Measurements from ENCODE around the gene ZFP36L1.

The ZFP36L1 gene

DNA sequence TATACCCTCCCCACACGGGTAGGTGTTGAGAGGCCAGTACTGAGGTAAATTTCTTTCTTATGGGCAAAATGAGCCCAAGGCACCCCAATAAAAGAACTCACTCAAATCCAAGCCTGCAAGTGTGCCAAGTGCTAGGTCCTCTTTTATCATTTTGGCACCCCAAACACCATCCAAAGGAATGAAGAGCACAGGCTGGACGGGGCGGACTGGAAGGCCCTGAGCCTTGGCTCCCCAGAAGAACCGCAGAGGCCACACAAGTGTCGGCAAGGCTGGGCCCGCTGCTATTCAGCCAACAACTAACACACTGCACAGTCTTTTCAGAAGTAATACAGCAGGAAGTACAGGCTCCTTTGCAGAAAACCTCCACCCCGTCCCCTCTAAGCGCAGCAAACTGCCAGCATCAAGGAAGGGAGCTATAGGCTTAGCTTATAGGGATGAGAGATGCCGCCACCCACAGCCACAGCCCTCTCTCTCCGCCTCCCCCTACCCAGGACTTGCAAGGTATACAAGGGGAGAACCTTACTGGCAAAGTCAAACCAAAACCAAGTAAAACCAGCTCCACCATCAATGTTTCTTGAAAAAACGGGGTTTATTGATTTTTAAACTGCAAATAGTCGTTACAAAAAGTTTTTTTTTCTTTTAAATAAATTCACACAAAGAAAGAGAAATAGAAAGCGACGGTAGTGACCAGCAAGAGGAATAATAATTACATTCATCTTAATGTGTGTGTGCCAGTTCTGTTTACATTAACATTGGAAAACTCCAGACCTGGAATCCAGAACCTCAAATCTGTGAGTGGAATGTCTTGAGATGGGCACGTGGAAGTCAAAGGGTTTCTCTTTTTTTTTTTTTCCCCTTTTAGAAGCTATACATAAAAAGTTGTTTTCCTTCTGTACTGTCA lies 5.5 kb downstream of the ZFP36L1 start:
- FAIRE-seq (no peak), DNase-seq (ENCODE audit: insufficient read length) (no peak)
- TF ChIP-seq TAF1 (IDR thresholded peaks at IDR 0.05; ENCODE audit: borderline replicate concordance, low read depth, low read length): no peak
- peak; percentile 7; the same call in 1 of the 2 replicates for TF ChIP-seq POLR2A (IDR thresholded peaks at IDR 0.05; ENCODE audit: low read depth, low read length)
- TF ChIP-seq POLR2AphosphoS5 (IDR thresholded peaks at IDR 0.05; ENCODE audit: low read depth, low read length): peak; percentile 10; the same call in 1 of the 2 replicates

DNA sequence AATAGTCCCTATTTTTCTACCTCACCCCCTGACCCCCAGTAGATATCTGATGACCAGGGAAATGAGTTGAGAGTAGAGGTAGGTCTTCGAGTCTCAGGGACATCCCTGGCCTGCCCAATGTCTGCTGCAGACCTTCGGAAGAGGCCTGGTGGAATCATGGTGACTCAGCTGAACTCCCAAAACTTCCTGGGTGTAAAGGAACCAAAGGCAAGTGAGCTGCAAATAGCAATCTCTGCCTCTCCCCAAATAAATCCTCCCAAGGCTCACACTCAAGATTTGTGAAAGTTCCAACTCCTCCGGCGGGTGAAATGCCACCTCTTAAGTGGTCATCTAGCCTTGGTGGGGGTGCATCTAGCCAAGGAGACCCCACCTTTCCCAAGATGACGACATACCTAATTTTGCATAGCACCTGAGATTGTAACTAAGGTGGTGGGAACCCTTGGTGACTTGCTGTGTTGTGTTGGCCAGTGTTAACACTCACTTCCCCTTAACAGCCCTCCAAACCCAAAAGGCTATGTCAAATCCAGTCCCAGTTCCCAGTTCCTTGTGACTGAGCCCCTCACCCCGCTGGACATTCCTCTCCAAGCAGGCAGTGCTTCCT lies 6.3 kb downstream of the ZFP36L1 start:
- FAIRE-seq (no peak), DNase-seq (ENCODE audit: insufficient read length) (no peak)
- peak; percentile 39; the same call in 1 of the 2 replicates for TF ChIP-seq TAF1 (IDR thresholded peaks at IDR 0.05; ENCODE audit: borderline replicate concordance, low read depth, low read length)
- peak; percentile 96 for TF ChIP-seq POLR2AphosphoS5 (IDR thresholded peaks at IDR 0.05; ENCODE audit: low read depth, low read length)
- peak; percentile 63 for TF ChIP-seq POLR2A (IDR thresholded peaks at IDR 0.05; ENCODE audit: low read depth, low read length)

DNA sequence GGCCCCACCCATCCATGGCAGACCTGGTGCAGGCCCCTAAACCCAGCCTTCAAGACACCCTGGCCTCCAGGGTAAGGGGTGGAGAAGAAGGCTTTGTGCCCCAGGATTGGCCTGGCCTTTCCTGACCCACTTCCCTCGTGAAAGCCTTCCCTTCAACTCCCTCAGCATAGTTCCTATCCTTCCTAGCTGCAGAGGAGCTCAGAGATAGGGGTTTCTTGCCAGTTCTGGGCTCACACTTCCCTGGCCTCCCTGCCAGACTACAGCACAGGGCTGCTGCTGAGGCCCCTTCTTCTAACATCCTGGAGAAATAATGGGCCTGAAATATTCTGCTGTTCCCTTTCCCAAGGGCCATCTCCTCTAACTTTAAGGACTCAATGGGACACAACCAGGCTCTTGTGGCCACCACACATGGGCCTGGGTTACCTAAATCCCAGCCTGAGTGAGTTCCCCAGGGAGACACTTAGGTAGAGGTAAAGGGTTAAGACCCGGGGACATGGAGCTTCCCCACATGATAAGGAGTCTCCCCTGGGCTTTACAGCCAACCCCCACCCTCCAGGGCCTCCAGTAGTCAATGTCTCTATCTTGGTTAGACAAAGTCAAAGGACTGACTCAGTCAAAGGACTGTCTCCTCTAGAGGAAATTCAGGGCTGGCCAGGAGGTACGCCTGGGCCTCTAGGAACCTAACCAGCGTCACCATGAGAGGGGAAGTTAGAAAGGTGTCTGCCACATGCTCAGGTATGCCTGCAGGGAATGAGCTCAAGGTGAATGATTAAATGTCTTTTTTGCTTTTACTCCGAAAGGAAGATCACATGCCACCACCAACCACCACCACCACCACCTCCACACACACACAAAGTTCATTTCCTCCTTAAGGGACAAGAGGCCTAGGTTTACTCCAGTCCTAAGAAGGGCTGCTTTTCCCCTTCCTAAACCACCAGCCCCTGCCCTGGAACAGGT lies 7.1 kb downstream of the ZFP36L1 start:
- FAIRE-seq (peak; percentile 33), DNase-seq (ENCODE audit: insufficient read length) (no peak)
- TF ChIP-seq TAF1 (IDR thresholded peaks at IDR 0.05; ENCODE audit: borderline replicate concordance, low read depth, low read length) (no peak), POLR2A (IDR thresholded peaks at IDR 0.05; ENCODE audit: low read depth, low read length) (no peak; the same call in 1 of the 2 replicates), POLR2AphosphoS5 (IDR thresholded peaks at IDR 0.05; ENCODE audit: low read depth, low read length) (no peak)

DNA sequence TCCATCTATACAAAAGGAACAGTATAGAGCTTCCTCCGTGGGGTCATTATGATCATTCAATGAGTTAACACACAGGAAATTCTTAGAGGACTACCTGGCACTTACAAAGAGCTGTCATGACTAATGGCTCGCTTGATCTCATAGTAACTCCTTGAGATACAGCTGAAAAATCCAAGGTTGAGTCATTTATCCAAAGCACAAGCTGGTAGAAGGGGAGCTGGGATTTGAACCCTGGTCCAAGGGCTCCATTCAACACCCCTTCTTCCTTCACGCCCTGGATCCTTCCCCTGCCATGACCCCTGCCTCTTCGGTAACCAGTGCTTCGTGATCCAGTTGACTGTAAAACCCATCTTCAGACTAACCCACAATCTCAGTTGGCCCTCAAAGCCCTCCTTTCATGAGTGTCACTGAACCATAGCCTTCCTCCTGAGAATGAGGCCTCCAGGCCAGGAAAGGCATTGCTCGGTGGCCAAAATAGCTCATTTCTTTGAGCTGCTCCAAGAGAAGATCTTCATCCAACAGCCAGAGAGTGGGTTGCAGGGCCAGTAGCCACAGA lies 7.8 kb downstream of the ZFP36L1 start:
- no peak for TF ChIP-seq TAF1 (IDR thresholded peaks at IDR 0.05; ENCODE audit: borderline replicate concordance, low read depth, low read length)
- TF ChIP-seq POLR2AphosphoS5 (IDR thresholded peaks at IDR 0.05; ENCODE audit: low read depth, low read length): no peak
- no peak for TF ChIP-seq POLR2A (IDR thresholded peaks at IDR 0.05; ENCODE audit: low read depth, low read length)
- DNase-seq (ENCODE audit: insufficient read length) (no peak), FAIRE-seq (no peak)

DNA sequence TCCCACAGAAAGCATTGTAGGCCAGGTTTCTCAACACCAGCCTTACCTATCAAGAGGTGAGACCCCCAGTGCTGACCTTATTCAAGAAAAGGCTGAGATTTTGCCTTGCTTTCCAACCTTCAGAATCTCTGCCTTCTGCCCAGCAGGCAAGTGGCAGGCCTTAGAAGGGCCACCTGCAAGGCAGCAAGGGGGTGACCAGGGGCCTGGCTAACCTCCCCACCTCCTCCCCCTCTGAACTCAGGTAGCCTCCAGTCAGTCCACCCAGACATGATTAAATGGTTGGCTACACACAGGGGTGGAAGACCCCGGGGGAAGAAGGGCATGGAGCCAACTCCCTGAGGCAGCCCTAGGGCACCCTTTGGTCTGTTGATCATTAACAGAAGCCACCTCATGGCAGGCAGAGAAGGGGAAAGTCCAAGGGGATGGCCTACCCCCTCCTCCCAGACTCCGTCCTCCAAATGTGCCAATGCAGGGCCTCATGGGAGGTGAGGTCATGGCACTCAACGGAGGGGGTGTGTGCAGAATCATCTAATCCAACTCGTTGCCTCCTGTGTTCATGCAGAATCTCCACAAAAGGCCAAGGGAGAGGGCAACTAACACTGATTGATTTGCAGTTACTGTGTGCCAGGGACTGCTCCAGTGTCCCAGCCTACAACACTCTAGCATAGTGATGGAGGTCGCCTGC lies 8.5 kb downstream of the ZFP36L1 start:
- FAIRE-seq (no peak), DNase-seq (ENCODE audit: insufficient read length) (no peak)
- no peak for TF ChIP-seq POLR2A (IDR thresholded peaks at IDR 0.05; ENCODE audit: low read depth, low read length)
- TF ChIP-seq POLR2AphosphoS5 (IDR thresholded peaks at IDR 0.05; ENCODE audit: low read depth, low read length): no peak
- TF ChIP-seq TAF1 (IDR thresholded peaks at IDR 0.05; ENCODE audit: borderline replicate concordance, low read depth, low read length): no peak

DNA sequence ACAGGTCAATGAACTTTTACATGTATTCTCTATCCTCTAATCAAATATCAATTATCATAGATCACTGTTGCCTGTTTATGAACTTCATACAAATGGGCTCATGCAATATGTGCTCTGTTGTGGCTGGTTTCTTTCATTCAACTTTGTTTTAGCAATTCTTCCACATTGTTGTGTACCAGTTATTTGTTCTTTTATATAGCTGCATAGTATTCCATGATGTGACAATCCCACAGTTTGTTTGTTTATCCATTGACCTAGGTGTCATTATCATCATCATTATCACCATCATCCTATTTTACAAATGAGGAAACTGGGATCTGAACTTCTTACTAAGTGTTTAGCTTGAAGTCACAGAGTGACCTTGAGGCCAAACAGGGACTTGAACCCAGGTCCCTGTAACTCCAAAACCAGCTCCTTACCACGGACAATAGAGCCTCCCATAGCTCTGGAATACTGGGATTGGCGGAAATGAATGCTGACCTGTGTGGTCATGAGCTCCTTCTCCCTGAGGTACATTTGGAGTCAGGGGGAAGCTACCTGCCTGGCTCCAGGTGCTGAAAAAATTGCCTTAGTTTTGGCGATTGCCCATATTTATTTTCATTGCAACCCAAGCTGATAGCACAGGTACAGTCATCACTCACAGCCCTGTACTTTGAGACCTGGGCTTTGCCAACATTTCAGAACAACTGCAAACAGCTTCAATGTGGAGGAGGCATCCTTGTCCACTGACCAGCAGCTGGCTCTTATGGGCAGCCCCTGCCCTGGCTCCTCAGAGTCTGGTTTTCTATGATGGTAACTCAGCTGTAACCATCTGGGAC lies 9.2 kb downstream of the ZFP36L1 start:
- DNase-seq (ENCODE audit: insufficient read length) (no peak), FAIRE-seq (no peak)
- TF ChIP-seq POLR2A (IDR thresholded peaks at IDR 0.05; ENCODE audit: low read depth, low read length) (no peak), POLR2AphosphoS5 (IDR thresholded peaks at IDR 0.05; ENCODE audit: low read depth, low read length) (no peak), TAF1 (IDR thresholded peaks at IDR 0.05; ENCODE audit: borderline replicate concordance, low read depth, low read length) (no peak)

DNA sequence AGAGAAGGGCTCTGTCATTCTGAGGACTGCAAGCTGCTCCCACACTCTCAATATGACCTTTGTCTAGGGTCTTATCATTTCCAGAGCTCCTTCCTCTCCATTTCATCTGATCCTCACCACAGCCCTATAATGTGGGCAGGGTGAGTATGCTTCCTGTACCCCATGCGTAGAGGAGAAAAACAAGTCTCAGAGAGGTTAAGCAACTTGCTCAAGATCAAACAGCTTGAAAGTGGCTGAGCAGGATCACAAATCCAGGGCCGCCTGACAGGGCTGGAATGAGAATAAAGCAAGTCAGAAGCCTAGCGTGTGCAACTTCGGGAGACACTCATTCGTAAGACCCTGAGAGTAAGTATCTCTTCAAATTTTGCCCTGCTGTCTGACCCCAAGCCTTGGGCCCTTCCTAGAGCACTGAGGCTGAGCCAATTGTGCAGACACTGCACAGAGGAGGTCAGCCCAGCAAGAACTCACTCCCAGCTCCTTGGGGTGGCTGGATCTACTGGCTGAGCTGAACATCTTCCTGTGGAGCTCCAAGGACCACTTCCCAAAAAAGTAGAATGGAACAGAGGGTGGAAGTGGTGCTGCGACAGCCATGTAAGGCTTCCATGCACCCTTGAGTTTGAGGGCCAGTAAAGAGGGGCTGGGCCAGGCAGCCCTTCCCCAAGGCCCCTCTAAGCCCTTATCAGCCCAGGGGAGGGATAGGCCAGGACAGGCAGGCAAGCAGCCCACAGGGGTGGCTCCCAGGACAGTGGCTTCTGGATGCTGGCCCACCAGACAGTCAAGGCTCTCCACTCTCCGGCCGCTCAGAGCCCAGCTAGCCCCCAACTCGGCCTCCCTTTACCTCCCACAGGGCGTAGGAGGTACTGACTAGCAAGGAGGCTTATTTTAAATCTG lies 10.5 kb downstream of the ZFP36L1 start:
- no peak for TF ChIP-seq POLR2AphosphoS5 (IDR thresholded peaks at IDR 0.05; ENCODE audit: low read depth, low read length)
- TF ChIP-seq TAF1 (IDR thresholded peaks at IDR 0.05; ENCODE audit: borderline replicate concordance, low read depth, low read length): no peak
- TF ChIP-seq POLR2A (IDR thresholded peaks at IDR 0.05; ENCODE audit: low read depth, low read length): no peak
- DNase-seq (ENCODE audit: insufficient read length): no peak
- FAIRE-seq: no peak

DNA sequence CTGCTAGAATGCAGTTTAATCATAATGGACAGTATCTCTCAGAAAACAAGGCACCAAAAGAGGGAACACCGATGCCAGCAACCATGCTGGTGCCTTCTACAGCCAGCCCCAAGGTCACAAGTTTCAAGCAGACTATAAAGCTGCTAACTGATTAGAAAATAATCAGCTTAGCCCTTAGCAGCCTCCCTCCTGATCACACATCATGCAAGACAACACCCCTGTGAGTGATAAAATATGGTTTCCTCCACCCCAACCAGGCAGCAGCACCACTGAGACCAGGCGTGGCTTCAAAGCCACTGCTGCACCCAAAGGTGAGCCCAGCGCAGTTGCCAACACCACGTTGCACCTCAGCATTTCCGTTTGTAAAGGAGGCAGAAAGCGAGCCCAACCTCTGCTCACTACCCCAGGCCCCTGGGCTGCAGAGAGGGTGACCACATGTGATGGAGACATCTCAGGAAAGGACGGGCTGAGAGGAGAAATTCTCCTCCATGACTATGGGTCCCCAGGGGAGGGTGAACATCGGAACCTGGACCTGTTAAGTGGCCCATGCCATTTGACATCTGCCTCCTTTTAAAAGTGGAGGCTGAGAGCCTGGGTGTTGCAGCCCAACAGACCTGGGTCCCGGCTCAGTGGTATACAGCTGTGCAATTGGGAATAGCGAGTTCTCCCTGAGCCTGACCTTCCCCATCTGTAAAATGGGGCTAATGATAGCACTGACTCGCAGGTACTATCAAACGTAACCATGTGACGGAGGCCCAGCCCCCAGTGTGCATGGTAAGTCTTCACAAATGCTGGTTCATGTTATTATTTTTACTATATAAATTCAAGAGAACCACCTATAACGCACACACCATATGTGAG lies 11.5 kb downstream of the ZFP36L1 start:
- FAIRE-seq (no peak), DNase-seq (ENCODE audit: insufficient read length) (no peak)
- TF ChIP-seq POLR2A (IDR thresholded peaks at IDR 0.05; ENCODE audit: low read depth, low read length) (no peak), POLR2AphosphoS5 (IDR thresholded peaks at IDR 0.05; ENCODE audit: low read depth, low read length) (no peak), TAF1 (IDR thresholded peaks at IDR 0.05; ENCODE audit: borderline replicate concordance, low read depth, low read length) (no peak)

Data from GM12892 (cell line).